ENCODE data around the gene RCOR3.
"Not testable (repeated sequence)": the region's sequence is repeated elsewhere in the genome, so short reads cannot be mapped to it uniquely, and the experiment has no call there.

RCOR3 gene

DNA sequence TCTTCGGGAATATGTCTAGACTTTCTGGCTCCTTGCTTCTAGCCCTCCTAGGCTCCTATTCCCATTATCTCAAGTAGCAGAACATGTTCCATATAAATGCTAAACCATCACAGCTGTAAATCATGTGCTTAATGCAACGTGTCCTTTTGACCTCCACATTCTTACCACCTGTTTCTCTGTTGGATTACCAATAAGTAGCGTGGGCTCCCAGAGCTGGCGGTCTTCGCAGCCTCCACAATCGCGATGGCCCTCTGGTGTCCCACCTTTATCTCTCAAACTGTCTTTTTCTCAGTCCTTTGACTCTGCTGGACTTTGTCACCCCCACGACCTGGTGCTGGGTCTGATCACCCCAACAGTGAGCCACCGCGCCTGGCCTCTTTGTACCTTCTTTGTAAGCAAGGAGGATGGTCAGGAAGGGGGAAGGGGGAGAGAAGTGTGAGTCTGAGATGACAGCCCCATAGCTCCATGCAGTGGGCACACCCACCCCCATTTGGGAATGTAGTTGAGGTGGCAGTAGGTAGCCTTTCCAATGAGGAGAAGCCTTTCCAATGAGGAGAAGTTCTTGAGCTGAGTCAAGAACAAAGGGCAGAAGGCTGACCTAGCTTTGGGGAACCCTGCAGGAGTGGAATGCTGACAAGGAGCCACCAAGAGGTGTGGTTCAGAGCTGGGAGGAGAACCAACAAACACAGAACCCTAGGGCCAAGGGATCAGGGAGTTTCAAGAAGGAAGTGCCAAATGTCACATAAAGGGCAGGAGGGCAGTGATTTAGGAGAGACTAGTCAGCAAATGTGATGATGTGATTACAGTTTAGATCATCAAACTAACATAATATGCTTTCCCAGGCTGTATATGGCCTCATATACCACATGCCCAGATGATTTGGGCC, 81.7 kb downstream of the RCOR3 start:
- no peak for DNase-seq (ENCODE audit: low read depth in 2 of 2)

DNA sequence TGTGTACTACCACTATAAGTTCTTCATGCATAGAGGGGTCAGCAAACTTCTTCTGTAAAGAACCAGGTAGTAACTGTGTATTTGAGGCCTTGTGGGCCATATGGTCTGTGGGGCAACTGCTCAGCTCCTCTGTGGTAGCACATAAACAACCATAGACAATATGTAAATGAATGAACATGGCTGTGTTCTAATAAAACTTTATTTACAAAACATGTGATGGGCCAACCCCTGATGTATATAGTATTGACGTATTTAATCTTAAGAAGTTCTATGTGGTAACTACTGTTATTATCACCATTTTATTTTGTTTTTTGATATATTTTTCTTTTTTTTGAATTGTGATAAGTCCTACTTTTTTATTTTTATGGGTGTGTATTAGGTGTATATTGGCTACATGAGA, 82.8 kb downstream of the RCOR3 start:
- DNase-seq (ENCODE audit: low read depth in 2 of 2), result no peak

DNA sequence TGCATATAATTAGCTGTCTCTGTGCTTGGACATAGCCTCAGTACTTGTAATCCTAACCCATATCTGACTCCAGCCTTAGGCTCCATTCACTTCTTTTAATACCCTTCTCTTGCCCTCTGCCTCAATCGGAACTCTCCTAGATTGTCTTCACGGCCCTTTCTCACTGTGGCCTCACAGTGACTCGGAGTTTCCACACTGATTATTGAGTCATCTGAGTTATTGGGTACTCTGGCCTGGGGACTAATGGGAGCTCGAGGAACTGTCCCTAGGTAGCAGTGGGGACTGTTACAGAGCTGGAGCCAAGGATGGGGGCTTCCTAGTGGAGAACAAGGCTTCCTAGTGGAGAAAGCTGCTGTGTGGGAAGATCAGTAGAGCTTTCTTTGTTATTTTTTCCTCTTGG, 84.4 kb downstream of the RCOR3 start:
- DNase-seq (ENCODE audit: low read depth in 2 of 2), result no peak

DNA sequence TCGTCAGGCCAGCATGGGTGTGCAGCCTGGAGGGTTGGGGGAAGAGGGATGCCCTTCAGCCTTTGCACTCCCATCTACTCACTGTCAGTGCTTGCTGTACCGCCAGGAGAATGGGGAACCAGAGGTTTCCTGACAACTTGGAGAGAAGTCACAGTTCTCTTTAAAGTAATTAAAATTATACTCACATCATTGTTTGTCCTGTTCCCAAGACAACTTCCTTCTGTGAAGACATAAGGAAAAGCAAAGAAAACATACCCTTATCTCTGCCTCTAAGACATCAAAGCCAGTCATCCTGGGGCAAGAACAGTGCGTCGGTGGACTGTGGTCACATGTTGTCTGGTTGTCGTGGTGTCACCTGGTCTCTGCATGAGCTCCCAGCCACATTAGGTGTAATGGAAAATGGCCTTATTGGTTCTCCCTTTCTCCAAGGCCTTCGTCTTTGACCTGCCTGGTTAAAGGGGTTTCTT, 85.0 kb downstream of the RCOR3 start:
- no peak for DNase-seq (ENCODE audit: low read depth in 2 of 2)

DNA sequence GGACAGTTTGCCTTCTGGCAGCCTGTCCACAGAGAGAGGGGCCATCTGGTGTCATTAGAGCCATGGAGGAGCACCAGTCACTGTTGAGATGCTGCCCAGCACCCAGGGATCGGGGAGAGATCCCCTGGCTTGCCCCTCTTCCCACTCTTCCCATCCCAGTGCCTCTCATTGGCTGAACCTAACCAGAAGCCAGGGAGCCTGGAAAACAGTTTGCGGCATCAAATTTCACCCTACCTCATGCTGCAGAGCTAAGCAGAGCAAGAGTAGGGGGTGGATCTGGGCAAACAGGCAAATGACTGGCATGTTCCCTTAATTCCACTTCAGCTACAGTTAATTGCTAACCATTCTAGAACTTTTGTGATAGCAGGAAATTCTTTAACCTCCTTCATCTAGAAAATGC, 86.6 kb downstream of the RCOR3 start:
- DNase-seq (ENCODE audit: low read depth in 2 of 2), result no peak

DNA sequence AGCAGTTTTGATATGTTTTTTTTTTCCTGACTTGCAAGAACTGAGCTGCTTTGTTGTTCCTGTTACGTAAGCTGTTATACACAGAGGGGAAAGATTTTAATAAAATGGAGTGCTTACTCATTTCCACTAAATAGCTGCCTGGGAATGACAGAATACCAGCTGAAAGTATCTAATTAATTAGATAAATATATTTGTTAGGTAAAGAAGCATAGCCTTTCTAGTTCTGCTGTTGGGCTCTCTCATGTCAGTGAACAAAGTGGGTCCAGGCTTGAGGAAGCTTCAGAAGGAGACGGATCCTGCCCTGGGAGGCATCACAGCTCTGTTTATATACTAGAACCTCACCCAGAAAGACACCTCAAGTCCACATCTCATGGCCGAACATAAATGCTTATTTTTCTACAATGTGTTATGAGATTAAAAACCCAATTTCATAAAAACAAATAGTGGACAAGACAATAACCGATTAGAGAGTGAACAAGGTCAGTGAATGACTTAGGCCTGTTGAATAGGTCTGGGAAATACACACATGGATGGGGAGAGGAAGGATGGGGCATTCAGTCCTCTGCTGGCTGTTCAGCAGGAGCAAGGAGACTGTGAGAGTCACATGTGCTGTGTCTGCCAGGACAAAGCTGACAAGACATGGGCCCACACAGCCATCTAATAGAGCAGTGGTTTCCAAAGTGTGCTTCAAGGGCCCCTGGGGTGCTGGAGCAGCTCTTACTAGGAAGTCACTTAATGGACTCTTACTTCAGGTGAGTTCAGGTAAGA, 88.1 kb downstream of the RCOR3 start:
- no peak for DNase-seq (ENCODE audit: low read depth in 2 of 2)

DNA sequence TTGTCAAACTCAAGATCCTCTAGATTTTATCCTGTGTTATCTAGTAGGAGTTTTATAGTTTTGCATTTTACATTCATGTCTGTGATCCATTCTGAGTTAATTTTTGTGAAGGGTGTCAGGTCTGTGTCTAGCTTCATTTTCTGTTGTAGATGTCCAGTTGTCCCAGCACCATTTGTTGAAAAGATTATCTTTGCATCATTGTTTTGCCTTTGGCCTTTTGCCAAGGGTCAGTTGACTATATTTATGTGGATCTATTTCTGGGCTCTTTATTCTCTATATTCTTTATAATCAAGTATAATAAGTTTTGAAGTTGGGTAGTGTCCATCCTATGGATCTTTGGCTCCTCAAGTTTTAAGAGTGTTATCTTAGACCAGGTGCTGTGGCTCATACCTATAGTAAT, 89.4 kb downstream of the RCOR3 start:
- DNase-seq (ENCODE audit: low read depth in 2 of 2), result no peak

DNA sequence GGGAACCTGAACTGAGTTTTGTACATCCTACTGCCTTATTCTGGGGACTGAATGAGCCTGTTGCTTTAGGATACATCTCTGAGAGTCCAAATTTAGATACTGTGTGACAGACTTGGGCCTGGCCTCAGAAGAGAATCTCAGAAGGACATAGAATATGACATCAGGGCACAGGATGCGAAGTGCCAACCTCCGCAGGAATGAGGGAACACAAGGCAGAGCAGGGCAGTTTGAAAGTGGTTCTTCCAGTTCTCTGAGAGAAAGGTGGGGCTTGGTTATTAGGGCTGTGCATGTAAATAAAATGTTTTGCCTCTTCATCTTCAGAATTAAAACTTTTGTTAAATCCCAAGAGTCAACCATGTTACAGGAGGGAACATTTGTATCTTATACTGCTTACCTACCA, 90.6 kb downstream of the RCOR3 start:
- DNase-seq (ENCODE audit: low read depth in 2 of 2), result no peak

DNA sequence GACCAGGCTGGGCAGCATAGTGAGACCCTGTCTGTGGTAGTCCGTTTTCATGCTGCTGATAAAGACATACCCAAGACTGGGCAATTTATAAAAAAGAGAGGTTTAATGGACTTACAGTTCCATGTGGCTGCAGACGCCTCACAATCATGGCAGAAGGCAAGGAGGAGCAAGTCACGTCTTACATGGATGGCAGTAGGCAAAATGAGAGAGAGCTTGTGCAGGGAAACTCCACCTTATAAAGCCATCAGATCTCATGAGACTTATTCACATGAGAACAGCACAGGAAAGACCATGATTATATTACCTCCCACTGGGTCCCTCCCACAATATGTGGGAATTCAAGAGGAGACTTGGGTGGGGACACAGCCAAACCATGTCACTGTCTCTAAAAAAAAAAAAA, 92.9 kb downstream of the RCOR3 start:
- DNase-seq (ENCODE audit: low read depth in 2 of 2), result not testable (repeated sequence)

DNA sequence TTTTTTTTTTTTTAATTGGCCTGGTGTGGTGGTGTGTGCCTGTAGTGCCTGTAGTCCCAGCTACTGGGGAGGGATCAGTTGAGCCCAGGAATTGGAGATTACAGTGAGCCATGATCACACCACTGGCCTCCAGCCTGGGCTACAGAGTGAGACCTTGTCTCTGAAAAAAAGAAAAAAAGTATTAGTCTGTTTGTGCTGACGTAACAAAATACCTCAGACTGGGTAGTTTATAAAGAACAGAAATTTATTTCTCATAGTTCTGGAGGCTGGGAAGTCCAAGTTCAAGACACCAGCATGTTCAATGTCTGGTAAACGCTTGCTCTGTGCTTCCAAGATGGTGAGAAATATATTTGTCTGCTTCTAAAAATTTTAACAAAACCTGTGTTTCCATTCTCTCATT, 93.3 kb downstream of the RCOR3 start:
- no peak for DNase-seq (ENCODE audit: low read depth in 2 of 2)

DNA sequence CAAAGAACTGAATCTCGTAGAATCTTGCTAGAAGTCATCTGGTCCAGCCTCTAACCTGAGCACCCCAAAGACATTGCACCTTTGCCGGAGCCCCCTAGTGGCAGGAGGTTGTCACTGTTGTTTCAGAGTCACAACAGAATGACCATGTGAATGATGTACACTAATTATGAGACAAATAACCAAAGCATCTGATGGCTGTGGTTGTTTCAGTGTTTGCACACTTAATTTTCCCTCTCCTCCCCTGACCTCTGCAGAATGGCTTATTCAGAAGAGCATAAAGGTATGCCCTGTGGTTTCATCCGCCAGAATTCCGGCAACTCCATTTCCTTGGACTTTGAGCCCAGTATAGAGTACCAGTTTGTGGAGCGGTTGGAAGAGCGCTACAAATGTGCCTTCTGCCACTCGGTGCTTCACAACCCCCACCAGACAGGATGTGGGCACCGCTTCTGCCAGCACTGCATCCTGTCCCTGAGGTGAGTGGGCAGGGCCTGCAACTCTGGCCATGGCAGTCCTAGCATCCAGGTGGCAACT, 93.9 kb downstream of the RCOR3 start:
- peak; percentile 49 to 55 for DNase-seq (ENCODE audit: low read depth in 2 of 2)

DNA sequence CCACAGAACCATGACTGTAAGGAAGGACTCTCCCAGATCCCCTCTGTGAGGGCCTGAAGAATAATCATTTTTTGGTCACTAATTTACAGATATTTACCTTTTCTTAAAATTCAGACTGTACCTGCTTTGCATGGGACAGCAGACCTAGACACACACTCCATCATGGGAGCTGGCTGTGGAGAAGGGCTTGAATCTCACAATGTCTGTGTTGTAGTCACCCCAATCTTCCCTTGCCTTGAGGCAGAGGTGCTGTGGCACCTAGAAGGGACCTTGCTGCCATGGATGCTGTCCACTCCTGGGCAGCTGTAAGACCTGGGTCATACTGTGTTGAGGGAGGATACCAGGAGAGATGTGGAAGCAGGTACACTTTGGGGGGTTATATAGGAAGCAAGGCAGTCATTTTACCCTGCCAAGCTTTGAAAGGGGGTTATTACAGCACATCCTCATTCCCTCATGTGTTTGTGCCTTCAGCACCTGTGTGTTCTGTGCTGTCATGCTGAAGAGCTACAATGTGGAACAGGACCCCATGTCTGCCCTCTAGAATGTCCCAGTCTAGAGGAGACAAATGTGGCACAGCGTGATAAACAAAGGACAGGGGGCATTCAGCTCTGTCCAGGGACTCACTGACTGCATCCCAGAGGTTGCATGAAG, 94.5 kb downstream of the RCOR3 start:
- DNase-seq (ENCODE audit: low read depth in 2 of 2), result no peak

DNA sequence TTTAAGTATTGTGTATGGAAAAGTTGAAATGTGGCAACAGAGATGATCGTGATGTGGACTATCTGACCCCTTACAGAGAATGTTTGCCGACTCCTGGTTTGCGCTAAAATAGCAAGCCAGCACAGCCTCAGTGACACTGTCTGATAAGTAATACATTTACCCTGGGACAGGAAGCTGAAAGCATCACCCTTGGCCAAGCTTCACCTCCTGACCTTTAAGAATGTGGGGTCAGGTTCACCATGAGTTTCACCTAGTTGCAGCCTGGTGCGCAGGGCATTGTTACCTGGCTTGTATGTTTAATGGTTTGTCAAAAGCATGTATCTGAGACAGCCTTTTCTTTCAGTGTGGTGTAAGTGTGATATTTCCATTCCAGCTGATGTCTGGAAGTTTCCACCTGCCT, 96.7 kb downstream of the RCOR3 start:
- no peak for DNase-seq (ENCODE audit: low read depth in 2 of 2)

DNA sequence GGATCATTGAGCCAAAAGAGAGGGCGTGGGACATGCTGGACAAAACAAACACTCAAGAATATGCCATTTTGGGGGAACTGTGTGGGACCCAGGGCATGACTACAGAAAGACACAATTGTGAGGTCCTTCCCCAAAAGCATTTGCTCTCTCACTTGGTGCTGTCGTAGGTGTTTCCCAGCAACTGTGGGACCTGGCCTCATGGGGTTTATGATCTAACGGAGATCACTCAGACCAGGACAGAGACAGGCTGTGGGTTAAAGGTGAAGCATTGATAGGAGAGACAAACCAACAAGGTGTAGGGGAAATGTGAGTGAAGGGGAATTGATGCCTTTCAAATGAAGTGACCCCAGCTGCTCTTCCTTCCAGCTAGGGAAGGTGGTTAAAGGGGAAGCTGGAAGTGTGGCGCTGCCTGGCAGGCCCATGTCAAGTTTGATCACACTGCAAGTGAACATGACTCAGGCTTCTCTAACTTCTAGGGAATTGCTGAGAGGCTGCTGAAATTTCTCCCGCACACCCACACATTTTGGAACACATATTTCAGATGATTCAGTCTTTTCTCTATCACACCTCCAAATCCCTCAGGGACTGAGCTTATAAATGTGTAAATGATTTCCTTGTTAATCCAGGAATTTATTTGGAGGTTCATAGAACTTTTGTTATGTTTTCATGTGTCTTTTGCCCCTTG, 97.7 kb downstream of the RCOR3 start:
- no peak for DNase-seq (ENCODE audit: low read depth in 2 of 2)

DNA sequence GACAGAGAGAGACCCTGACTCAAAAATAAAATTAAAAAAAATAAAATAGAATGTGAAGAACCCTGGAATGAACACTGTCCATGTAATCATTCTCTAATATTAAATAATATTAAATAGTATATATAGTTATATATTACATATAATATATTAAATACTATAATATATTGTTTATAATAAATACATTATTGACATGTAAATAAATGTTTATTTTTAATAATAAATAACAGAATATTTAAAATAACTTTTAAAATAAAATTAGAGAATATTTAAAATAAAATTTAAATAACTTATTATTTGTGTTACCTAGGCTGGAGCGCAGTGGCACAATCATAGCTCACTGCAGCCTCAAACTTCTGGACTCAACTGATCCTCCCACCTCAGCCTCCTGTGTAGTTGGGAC, 99.5 kb downstream of the RCOR3 start:
- no peak for DNase-seq (ENCODE audit: low read depth in 2 of 2)

DNA sequence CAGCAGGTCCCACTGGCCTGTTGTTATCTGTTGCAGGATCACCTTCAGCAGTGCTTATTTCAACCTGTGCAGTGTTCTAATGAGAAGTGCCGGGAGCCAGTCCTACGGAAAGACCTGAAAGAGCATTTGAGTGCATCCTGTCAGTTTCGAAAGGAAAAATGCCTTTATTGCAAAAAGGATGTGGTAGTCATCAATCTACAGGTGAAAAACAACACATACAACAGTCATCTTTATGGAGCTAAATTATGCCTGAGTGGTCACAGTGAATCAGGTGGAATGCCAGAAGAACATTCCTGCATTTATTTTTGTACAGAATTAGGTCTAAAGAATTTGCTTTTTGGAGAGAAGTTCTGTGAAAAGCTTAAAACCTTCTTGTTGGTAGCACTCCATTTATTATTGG, 100.7 kb downstream of the RCOR3 start:
- DNase-seq (ENCODE audit: low read depth in 2 of 2), result no peak

DNA sequence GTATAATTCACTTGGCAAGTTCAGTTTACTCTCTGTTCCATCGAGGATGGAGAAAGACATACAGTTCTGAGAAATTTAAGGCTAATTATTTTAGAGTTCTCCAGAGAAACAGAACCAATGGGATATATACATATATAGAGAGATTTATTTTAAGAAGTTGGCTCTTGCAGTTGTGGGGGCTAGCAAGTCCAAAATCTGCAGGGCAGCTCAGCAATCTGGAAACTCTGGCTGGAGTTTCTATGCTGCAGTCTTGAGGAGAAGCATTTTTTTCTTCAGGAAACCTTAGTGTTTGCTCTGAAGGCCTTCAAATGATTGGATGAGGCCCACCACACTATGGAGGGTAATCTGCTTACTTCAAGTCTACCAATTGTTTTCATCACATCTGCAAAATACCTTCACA, 102.0 kb downstream of the RCOR3 start:
- DNase-seq (ENCODE audit: low read depth in 2 of 2), result no peak
